Measurements from ENCODE around the gene LRCH1. TPM values are rescaled to one million over a fixed set of nuclear protein-coding genes. Genes with fewer than 3 reads are reported as not detected.

Gene LRCH1
- total RNA-seq, 2 experiments from 2014 or later: 16.7 to 27.8 TPM

DNA sequence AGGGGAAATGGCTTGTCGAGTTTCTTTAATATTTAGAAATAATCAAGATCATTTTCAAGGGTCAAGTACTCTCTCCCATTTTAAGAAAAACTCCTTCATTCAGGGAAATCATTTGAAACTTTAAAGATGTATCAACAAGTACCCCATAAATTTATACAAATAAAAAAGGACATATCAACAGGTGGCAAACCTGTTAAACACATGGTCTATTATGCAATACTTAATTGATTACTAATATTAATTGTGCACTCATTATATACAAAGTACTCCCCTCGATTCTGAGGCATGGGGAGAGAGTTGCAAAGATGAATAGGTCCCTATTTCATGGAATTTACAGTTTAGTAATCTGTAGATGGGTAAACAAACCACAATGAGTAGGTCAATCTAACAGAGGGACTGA lies 2.1 kb upstream of the LRCH1 start:
- DNase-seq (ENCODE audit: low spot score): no peak
- H3K4me1 ChIP-seq (ENCODE audit: insufficient read depth, low read length, poor library complexity, severe bottlenecking): peaks cover 25% of the 10 kb centered on the region
- no peaks in the 10 kb centered on the region for H3K36me3 ChIP-seq (ENCODE audit: insufficient read depth, low read length)
- TF ChIP-seq CTCF (conservative IDR thresholded peaks at IDR 0.05; ENCODE audit: low read length): no peak
- no peak for TF ChIP-seq EZH2phosphoT487 (IDR thresholded peaks at IDR 0.05; ENCODE audit: borderline replicate concordance, low read depth, low read length)
- ChIA-PET POLR2A (interaction anchor here (1.4 to 1.7 kb wide), 2 partner anchors 19 to 52 kb away, joined by 4 to 12 read pairs; no protein-coding TSS in a partner anchor), CTCF (ENCODE audit: unreplicated experiment) (no interaction called here)
- H3K4me2 ChIP-seq (ENCODE audit: low read length): peak overlapping the region; percentile 96; the same call in 1 of the 2 replicates
- peaks cover 10% of the 10 kb centered on the region for H4K20me1 ChIP-seq (ENCODE audit: insufficient read depth, low read length)
- no TSS peak for BruUV-seq (replicated peaks)
- no peaks in the 10 kb centered on the region for H3K9me3 ChIP-seq (ENCODE audit: low read length)
- peak overlapping the region; percentile 5; the same call in 1 of the 2 replicates for H2AFZ ChIP-seq (ENCODE audit: low read length)
- intact Hi-C loops (cut with micrococcal nuclease; ENCODE audit: unreplicated experiment): loop anchor here (1.0 to 5.0 kb wide), 4 partner anchors 116 to 369 kb away; partner anchors contain the start of gene LCP1
- H3K4me3 ChIP-seq (ENCODE audit: low read depth, low read length, poor library complexity, severe bottlenecking): no peak overlapping the region
- H3K9me2 ChIP-seq (ENCODE audit: insufficient read depth, low read length): no peaks in the 10 kb centered on the region
- H3K27ac ChIP-seq (ENCODE audit: low read depth, low read length, poor library complexity, severe bottlenecking): no peak overlapping the region
- peaks cover 36% of the 10 kb centered on the region for H3K79me2 ChIP-seq (ENCODE audit: insufficient read depth, low read depth, low read length)

DNA sequence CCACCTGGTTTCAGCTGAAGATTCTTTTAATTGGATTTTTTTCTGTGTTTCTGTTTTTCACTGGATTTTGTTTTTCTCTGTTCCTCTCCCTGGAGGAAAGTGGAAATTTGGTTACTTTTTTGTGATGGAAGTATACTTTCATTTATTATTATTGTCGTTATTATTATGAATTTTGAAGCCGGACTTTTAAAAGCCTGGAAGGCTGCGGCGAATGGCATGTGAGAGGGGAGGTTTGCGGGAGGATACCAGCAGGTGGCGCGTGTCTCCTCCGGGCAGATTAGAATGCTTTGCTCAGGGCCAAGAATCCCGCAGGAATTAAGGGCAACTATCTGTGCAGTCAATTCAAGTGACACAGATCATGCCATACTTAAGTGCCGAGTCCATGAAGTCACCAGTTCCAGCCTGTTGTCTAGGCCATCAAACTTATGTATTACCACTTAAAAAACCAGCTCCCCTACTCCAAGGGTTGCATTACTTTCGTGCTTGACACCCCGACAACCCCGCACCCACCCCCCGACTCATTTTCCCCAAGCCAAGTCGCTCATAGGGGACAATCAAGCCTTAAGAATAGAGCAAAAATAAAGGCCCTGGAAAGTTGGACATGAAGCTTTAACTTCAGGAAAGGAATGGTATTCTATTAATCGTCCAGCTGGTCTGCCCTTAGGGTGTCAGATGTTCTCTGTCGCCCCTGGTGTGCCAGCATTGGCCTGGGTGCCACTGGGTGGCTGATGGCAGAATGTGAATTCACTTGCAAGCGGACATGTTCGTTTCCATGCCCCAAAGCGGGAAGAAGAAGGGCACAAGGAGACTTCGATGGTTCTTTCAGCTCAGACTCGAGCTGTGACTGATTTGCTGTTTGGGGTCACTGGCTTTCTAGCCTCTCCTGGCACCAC lies 1.3 kb upstream of the LRCH1 start:
- ChIA-PET CTCF (ENCODE audit: unreplicated experiment) (interaction anchor here (0.5 to 2.0 kb wide), 9 partner anchors 34 to 199 kb away, joined by 3 to 8 read pairs (median 3); no protein-coding TSS in a partner anchor), POLR2A (interaction anchor here (0.6 to 2.6 kb wide), 21 partner anchors 9 to 213 kb away, joined by 3 to 13 read pairs (median 4); no protein-coding TSS in a partner anchor)
- Histone ChIP-seq H3K27ac (ENCODE audit: low read depth, low read length, poor library complexity, severe bottlenecking) (peak overlapping the region; percentile 74), H3K9me2 (ENCODE audit: insufficient read depth, low read length) (no peaks in the 10 kb centered on the region), H3K9me3 (ENCODE audit: low read length) (no peaks in the 10 kb centered on the region), H4K20me1 (ENCODE audit: insufficient read depth, low read length) (peaks cover 19% of the 10 kb centered on the region), H3K4me1 (ENCODE audit: insufficient read depth, low read length, poor library complexity, severe bottlenecking) (peaks cover 34% of the 10 kb centered on the region), H3K79me2 (ENCODE audit: insufficient read depth, low read depth, low read length) (peaks cover 44% of the 10 kb centered on the region), H2AFZ (ENCODE audit: low read length) (peak overlapping the region; percentile 69), H3K36me3 (ENCODE audit: insufficient read depth, low read length) (peaks cover 2% of the 10 kb centered on the region; the same call in 1 of the 2 replicates), H3K4me3 (ENCODE audit: low read depth, low read length, poor library complexity, severe bottlenecking) (peak overlapping the region; percentile 86), H3K4me2 (ENCODE audit: low read length) (peak overlapping the region; percentile 96)
- intact Hi-C loops (cut with micrococcal nuclease; ENCODE audit: unreplicated experiment): loop anchor here (1.0 to 5.0 kb wide), 4 partner anchors 116 to 369 kb away; partner anchors contain the start of gene LCP1
- no TSS peak for BruUV-seq (replicated peaks)
- peak; percentile 78 for DNase-seq (ENCODE audit: low spot score)
- no peak for TF ChIP-seq EZH2phosphoT487 (IDR thresholded peaks at IDR 0.05; ENCODE audit: borderline replicate concordance, low read depth, low read length)
- peak; percentile 100 for TF ChIP-seq CTCF (conservative IDR thresholded peaks at IDR 0.05; ENCODE audit: low read length)
